Activated CD8-positive, alpha-beta memory T cell treated with anti-CD3 and anti-CD28 coated beads for 48 hours (primary cell): ENCODE data around the gene CCDC88C.
"Not testable (repeated sequence)": the region's sequence is repeated elsewhere in the genome, so short reads cannot be mapped to it uniquely, and the experiment has no call there.

Experiments
- DNase-seq, 3 experiments: peaks; one replicate each; pipeline ENCODE4 v3.0.0-alpha.2; 2020; ENCODE audit warnings: low read depth in 2 of 3, low spot score in 2 of 3

CCDC88C gene

DNA sequence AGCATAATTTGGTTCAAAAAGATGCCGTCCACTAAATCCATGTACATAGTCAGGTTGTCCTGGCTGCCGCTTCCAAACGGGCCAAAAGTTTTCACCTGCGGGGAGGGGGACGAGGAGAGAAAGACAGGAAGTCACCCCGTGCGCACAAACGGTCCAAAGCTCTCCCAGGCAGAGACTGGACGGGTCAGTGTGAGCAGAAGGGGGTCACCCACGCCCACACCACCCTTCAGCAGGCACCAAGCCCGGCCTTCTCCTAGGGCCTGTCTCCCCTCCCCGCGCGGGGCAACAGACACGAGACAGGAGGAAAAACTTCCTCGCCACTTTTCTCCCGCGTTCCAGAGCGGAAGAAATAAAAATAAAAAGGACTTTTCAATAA is 888 bp downstream of the CCDC88C start:
- no peak for DNase-seq

GRCh38 chr14:91415794-91416743 is 1.6 kb downstream of the CCDC88C start:
- DNase-seq, result no peak

GRCh38 chr14:91414475-91414833 is 3.2 kb downstream of the CCDC88C start:
- DNase-seq, result no peak

DNA sequence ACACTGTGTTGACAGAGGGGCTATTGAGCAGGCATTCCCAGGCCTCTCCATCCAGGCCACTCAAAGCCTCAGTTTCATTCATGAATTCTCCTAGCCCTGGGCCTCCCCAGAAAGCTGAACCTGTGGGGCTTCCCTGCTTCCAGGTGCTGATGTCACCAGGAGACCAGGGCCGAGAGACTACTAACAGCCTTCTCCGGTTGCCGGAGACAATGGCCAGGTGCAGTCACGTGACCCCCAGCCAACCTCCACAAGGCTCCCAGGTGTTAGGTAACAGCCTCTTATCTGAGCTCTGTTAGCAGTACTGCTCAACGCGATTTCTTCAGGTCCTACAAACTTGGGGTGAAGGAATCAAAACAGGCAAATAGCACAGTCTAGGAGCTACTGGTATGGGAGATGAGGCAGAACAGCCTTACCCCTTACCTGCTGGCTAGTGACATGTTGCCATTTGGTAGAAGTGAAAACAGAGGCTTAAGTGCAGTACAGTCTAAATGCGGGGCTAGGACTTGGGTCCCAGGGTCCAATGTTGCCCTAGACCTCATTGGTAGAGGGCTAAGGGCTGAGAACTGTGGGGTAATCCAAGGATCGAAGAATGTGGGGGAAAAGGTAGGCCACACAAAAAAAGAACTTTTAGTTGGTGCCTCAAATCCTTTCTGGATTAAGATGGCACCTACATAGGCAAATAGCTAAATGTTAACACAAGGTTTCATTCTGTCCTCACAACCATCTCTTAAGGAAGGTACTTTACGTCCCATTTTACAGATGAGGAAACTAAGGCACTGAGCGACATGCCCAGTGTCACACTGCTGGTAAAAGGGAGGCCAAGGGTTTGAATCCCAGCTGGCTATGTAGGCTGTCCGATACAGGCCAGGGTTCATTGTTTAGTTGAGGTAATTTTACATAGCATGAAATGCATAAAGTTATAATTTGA is 3.8 kb downstream of the CCDC88C start:
- no peak for DNase-seq

DNA sequence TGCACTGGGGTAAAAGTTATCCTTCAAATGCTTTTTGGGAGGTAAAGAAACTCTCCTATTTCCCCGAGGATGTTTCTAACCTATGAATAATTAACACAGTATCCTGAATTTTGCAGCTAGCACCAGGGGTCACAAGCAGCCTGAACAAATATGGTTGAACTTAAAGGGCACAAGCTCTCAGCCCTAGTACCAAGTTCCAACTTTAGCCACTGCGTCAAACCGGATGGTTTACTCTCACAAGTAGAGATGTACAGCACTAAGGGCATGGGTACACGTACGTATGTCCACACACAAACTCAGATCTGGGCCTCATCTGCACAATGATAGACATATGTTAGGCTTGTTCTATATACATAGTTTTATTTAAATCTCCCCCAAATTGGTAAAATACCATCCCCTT is 4.7 kb downstream of the CCDC88C start:
- no peak for DNase-seq

DNA sequence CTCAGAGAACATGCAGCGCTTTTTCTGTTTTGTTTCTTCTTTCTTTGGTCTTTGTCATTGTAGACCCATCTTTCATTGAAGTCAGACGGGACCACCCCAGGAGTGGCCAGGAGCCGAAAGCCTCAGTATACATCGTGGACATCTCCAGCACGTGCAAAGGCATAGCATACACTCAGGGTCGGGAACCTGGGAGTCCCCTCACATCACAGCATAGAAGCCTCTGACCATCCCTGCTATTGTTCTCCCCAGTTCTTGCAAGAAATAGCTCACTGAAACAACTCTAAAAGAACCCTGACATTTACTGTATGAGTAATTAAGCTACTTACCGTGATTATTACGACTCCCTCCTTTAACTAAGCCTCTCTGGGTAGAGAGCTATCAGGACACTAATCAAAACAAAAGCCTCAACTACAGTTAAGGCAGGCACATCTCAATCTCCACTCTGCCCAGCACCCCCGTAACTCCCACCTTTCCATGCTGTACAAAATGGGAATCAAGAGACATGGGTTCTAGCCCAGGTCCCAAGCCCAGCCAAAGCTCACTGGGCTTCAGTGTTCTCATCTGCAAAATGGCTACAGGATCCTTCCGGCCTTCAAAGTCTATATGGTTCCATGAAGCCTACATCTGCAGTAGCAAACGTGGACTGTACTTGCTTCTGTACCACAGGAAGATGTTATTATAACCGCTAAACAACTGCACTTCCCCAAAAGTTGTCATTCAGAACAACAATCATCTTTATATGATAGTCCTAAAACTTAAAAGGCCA is 6.7 kb downstream of the CCDC88C start:
- DNase-seq, result no peak

DNA sequence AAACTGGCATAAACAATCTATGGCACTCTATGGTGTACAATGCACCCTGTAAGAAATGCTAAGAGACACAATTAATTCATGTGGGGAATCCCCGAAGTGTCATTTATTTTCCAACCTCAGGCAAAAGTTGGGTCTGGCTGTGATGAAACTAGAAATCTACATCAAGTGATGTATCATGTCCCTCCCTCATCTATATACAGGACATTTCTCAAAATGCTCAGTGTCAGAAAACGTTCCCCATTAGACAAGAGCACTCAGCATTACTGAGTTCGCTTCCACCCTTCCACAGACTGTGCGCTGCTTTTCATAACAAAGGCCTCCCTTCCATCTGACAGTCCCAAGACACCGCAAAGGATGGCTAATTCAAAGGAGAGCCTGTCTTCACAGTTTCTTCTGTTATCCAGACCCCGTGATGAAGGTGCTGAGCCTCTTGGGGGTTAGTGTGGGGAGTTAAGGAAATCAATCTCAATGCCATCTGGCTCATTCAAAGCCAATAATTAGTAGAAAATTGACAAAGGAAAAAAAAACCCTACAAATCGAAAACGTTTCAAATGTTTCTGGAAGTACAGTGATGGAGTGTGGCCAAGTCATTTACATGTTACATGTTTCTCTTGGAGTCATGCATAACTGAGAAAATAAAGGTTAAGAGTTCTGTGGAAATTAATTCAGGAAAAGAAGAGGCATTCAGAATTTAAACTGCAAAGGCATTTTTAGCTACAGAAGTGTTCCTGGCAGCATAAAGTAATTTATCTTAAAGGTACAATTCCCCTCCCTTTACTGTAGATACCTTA is 7.5 kb downstream of the CCDC88C start:
- DNase-seq, result no peak

- not testable (repeated sequence) for DNase-seq
Observed at GRCh38 chr14:91409240-91409639, 8.4 kb downstream of the CCDC88C start.

- no peak for DNase-seq
Observed at GRCh38 chr14:91406982-91407381, 10.6 kb downstream of the CCDC88C start.

DNA sequence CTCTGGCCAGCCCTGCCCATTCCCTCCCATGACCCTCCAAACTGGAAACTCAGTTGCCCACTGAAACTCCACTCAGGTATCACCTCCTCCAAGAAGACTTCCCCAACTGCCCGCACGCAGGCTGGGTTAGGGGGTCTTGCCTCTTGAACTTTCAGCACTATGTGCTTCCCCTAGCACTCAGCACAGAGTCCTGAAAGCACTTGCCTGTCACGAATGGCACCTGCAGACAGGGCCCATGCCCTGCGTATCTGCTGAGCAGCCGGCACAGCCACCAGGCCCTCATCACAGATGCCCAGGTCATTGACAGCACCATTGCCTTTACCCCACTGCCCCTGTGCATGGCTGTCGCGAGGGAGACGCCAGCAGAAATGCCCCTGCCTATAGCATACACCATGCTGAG is 11.2 kb downstream of the CCDC88C start:
- no peak for DNase-seq

DNA sequence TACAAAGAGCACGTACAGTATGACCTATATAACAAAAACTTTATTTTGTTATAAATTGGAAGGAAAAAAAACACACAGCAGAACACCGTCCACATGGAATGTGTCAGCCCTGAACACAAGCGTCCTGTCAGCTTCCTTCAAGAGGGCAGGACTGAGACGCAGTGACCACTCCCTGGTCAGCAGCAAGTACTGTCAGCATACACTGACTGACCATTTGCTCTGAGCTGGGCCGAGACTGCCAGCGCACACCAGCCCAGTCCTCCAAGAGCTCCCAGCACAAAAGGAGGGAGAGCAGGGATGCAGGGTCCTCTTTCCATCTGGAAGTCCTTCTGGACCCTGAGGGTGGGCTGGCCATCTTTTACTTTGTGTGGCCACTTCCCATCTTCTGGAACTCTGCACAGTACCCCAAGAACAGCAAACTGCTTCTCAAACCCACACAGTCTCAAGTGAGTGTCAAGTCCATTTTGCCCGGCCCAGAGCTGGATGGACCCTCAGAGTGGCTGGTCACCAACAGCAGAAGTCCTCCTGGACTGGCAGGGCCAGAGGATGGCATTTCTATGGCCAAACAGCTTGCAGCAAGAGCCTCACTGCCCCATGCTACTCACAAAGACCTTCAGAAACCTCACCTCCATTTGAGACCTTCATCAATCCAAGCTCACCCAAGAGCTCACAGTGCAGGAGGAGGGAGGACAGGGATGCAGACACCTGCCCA is 11.7 kb downstream of the CCDC88C start:
- DNase-seq, result no peak

- no peak for DNase-seq
Observed at GRCh38 chr14:91405241-91405721, 12.3 kb downstream of the CCDC88C start.

DNA sequence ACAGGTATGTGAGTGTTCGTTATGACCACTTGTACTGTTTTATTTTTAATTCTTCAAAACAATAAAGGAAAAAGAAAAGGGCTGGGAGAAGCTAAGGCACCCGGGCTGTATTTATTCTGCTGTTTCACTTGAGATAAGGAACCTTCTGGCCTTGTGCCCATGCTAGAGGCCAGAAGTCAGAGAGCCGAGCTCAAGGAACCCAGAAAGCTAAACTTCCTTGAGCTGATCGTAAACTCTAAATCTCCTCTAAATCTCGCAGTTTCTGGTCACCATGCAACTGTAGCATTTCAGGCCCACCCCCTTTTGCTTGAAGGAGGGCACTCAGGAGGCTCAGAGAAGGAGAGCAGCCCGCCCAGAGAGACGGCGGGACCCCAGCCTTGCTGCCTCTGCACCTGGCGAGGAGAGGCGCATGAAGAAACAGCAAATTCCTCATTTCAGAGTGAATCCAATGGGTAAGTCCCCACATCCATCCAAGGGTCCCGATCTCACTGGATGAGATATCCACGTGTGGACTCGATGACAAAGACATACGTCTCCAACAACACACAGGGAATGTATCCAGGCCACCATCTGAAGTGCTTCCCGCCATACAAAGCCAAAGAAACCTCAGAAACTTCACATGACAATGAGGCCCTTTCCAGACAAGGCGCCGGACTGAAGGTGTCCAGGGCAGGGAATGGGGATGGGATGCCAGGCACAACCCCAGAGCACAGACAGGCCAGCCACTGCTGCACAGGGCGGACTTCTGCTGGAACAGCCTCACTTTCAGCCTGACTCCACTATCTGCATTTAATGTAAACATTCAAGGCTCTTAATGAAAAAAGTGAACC is 14.6 kb downstream of the CCDC88C start:
- no peak for DNase-seq

DNA sequence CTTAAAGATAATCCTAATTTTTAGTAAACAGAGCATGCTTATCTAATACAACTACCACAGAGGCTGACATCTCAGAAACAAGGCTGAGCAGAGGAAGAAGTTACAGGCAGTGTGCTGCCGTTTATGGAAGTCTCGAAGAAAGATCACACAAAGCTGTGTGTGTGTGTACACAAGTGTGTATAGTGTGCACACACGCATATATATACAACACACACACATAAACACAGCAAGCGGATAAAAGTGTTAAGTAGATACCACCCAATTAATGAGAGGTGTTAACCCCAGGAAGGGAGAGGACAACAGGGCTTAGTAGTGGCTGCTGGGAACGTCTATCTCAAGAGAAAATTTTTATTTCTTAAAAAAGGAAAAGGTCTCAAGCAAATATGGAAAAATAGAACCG is 15.3 kb downstream of the CCDC88C start:
- DNase-seq, result no peak

DNA sequence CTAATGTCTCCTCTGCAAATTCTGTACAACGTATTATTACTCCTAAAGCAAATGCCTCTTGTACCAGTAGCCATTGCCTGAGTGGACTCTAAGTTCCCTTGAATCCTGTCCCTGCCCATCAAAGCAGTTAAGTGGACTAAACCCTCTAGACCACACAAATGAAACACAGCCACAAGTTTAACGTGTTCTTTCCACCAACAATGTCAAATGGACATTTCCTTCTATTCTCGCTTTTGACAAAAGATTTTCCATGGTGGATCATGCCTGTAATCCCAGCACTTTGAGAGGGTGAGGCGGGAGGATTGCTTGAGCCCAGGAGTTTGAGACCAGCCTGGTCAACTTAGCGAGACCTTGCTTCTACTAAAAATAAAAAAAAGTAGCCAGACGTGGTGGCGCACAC is 15.9 kb downstream of the CCDC88C start:
- no peak for DNase-seq

DNA sequence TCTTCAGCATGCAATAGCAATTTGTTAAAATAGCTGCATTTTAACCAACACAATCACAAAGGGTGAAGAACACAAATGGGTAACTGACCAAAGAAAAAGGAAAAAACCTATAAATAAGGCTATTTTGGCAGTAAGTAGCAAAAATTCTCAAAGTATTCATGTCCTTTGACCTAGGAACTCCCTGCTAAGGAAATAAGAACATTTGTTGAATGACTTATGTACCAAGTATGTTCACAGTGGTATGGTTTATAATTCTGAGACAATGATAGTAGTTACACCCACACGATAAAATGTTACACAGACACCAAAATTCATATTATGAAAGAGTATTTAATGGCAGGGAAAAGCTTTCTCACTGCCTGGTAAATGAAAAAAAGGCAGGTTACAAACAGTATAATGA is 16.9 kb downstream of the CCDC88C start:
- DNase-seq, result no peak

GRCh38 chr14:91399868-91400640 is 17.6 kb downstream of the CCDC88C start:
- DNase-seq, result no peak

DNA sequence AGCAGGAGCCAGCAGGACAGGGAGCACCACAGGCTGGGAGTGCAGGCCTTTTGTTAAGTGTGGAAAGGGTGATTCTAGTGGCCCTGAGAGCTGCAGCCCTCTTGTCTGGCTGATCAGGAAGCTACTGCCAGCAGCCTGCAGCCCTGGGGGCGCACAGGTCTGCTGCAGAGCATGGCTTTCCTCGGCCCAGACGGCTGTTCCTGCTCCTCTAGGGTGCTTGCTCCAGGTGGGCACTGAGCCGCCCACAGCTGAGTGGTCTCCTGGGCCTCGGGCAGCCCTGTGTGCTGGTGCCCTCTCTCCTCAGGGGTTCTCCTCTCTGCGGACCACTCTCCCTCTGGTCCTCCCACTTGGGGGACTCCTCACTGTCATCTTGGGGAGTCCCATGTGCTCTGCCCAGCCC is 18.9 kb downstream of the CCDC88C start:
- no peak for DNase-seq
